Astrocyte of the cerebellum (primary cell): ENCODE data around the gene CBLL2.
A peak's percentile ranks its signal among the peaks of the same experiment; 100 is the strongest.
"Not testable (repeated sequence)": the region's sequence is repeated elsewhere in the genome, so short reads cannot be mapped to it uniquely, and the experiment has no call there.

Experiments
- DNase-seq: peaks from one replicate; pipeline ENCODE4 v3.0.0-alpha.2; 2011; ENCODE audit warnings: low read depth
- H3K4me3 ChIP-seq: 2 replicates; pipeline ENCODE4 v1.5.1; 2011; ENCODE audit warnings: mild to moderate bottlenecking, low read depth, low read length, moderate library complexity
- CTCF ChIP-seq: IDR thresholded peaks from 2 replicates; pipeline ENCODE4 v1.5.1; 2012; ENCODE audit warnings: low read length, low read depth, moderate library complexity, mild to moderate bottlenecking; ENCODE audit errors: missing control alignments
- in situ Hi-C: cut with HindIII; loops from 2 replicates; pipeline ENCODE4 v1.10.0; 2017; ENCODE audit warnings: low sequenced_read_pairs

Gene CBLL2

GRCh38 chrX:22268706-22269105 is 4.0 kb upstream of the CBLL2 start:
- no peak for DNase-seq
- in situ Hi-C loops, result no loop called here
- no peak overlapping the region for H3K4me3 ChIP-seq
- TF ChIP-seq CTCF, result no peak

GRCh38 chrX:22273714-22274317 is 1.1 kb downstream of the CBLL2 start:
- DNase-seq, result no peak
- no peak for TF ChIP-seq CTCF
- in situ Hi-C loops, result no loop called here
- no peak overlapping the region for H3K4me3 ChIP-seq

- TF ChIP-seq CTCF, result no peak
- no peak overlapping the region for H3K4me3 ChIP-seq
- in situ Hi-C loops, result no loop called here
- DNase-seq, result no peak
Measured at GRCh38 chrX:22276781-22277180, 4.1 kb downstream of the CBLL2 start.

- DNase-seq, result no peak
- H3K4me3 ChIP-seq, result no peak overlapping the region
- TF ChIP-seq CTCF, result no peak
- in situ Hi-C loops, result no loop called here
Measured at GRCh38 chrX:22278375-22278774, 5.7 kb downstream of the CBLL2 start.

GRCh38 chrX:22289209-22289608 is 16.5 kb downstream of the CBLL2 start:
- DNase-seq, H3K4me3 ChIP-seq, in situ Hi-C loops: not testable (repeated sequence)

GRCh38 chrX:22296871-22297270 is 24.2 kb downstream of the CBLL2 start:
- H3K4me3 ChIP-seq, result no peak overlapping the region
- no peak for DNase-seq
- no peak for TF ChIP-seq CTCF
- in situ Hi-C loops, result no loop called here

- TF ChIP-seq CTCF, result no peak
- no peak overlapping the region for H3K4me3 ChIP-seq
Measured at GRCh38 chrX:22300130-22300529, 27.4 kb downstream of the CBLL2 start.

More at GRCh38 chrX:22300130-22300529, 27.4 kb downstream of the CBLL2 start:
- peak; percentile 33 for DNase-seq
- in situ Hi-C loops, result loop anchor here (5.0 kb wide), 1 partner anchor 48 kb away; no protein-coding TSS in a partner anchor
